WERI-Rb-1 (cell line): ENCODE data around the gene MRPL44.

ENCODE experiments used
- DNase-seq: peaks from one replicate; pipeline ENCODE4 v3.0.0-alpha.2; 2020
- H3K27ac ChIP-seq: fragments of 250-450 bp; sonication (Bioruptor Pico); 2 replicates; pipeline ENCODE4 v1.5.1; 2020; ENCODE audit warnings: mild to moderate bottlenecking, moderate library complexity
- H3K27me3 ChIP-seq: fragments of 250-450 bp; sonication (Bioruptor Pico); 2 replicates; pipeline ENCODE4 v1.5.1; 2021; ENCODE audit warnings: mild to moderate bottlenecking, low read depth, moderate library complexity; ENCODE audit not compliant: insufficient read depth, severe bottlenecking
- H3K36me3 ChIP-seq: fragments of 250-450 bp; sonication (Bioruptor Pico); 2 replicates; pipeline ENCODE4 v1.5.1; 2020; ENCODE audit warnings: mild to moderate bottlenecking, moderate library complexity
- H3K4me3 ChIP-seq: 2 replicates; pipeline ENCODE4 v1.5.1; 2011; ENCODE audit warnings: low read depth, mild to moderate bottlenecking, control low read depth, low read length
- H3K9me3 ChIP-seq: fragments of 250-450 bp; sonication (Bioruptor Pico); 2 replicates; pipeline ENCODE4 v1.5.1; 2021; ENCODE audit warnings: mild to moderate bottlenecking, moderate library complexity; ENCODE audit not compliant: severe bottlenecking
- CTCF ChIP-seq: IDR thresholded peaks from 2 replicates; pipeline ENCODE4 v1.5.1; 2011; ENCODE audit warnings: low read depth, mild to moderate bottlenecking, control low read depth, inconsistent platforms, low read length

Gene MRPL44

GRCh38 chr2:224011837-224012236 lies 54.6 kb downstream of the MRPL44 start:
- Histone ChIP-seq H3K27me3 (no peaks in the 10 kb centered on the region), H3K36me3 (no peaks in the 10 kb centered on the region), H3K9me3 (peaks cover 2% of the 10 kb centered on the region), H3K27ac (no peak overlapping the region), H3K4me3 (no peak overlapping the region)
- no peak for DNase-seq
- TF ChIP-seq CTCF = no peak

DNA sequence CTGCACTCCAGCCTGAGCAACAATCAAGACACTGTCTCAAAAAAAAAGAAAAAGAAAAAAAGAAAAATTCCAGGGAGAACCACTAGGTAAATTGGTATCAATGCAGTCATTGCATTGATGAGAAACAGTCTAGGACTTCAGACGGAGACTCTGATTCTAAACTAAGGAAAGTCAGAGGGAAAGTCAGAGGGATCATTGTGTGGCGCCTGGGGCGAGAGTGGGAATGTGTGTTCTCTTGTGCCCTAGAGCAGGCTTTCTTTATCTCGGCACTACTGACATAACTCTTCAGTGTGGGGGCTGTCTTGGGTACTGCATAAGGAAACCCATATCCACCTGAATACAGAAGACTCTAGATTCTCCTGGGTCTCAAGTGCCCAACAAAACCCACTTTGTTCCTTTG lies 57.1 kb downstream of the MRPL44 start:
- no peaks in the 10 kb centered on the region for H3K27me3 ChIP-seq
- no peaks in the 10 kb centered on the region for H3K36me3 ChIP-seq
- no peak for DNase-seq
- H3K27ac ChIP-seq = no peak overlapping the region
- H3K9me3 ChIP-seq = peaks cover 2% of the 10 kb centered on the region
- no peak for TF ChIP-seq CTCF
- no peak overlapping the region for H3K4me3 ChIP-seq

- no peak for DNase-seq
- no peak overlapping the region for H3K27ac ChIP-seq
- H3K4me3 ChIP-seq = no peak overlapping the region
- H3K9me3 ChIP-seq = peaks cover under 1% of the 10 kb centered on the region
- H3K36me3 ChIP-seq = no peaks in the 10 kb centered on the region
- no peaks in the 10 kb centered on the region for H3K27me3 ChIP-seq
- TF ChIP-seq CTCF = no peak
These were observed 59.7 kb downstream of the MRPL44 start for GRCh38 chr2:224016963-224017362.
